GM12872 (cell line): Measurements from ENCODE around the gene NCEH1.

ENCODE experiments used
- CTCF ChIP-seq: IDR thresholded peaks from 3 replicates; pipeline ENCODE4 v1.5.1; 2011; ENCODE audit warnings: low read depth, mild to moderate bottlenecking, low read length, moderate library complexity; ENCODE audit not compliant: insufficient read depth

The NCEH1 gene

GRCh38 chr3:172696357-172696756 lies 14.5 kb downstream of the NCEH1 start:
- no peak for TF ChIP-seq CTCF

- TF ChIP-seq CTCF: no peak
These were observed 16.2 kb downstream of the NCEH1 start for GRCh38 chr3:172694573-172695246.

- no peak for TF ChIP-seq CTCF
These were observed 18.0 kb downstream of the NCEH1 start for GRCh38 chr3:172692751-172693338.

GRCh38 chr3:172690936-172691335 lies 19.9 kb downstream of the NCEH1 start:
- no peak for TF ChIP-seq CTCF

- no peak for TF ChIP-seq CTCF
These were observed 22.3 kb downstream of the NCEH1 start for GRCh38 chr3:172688588-172688987.

- TF ChIP-seq CTCF: no peak
These were observed 23.4 kb downstream of the NCEH1 start for GRCh38 chr3:172687501-172687900.

- no peak for TF ChIP-seq CTCF
These were observed 25.3 kb downstream of the NCEH1 start for GRCh38 chr3:172685331-172686214.
